Measurements from ENCODE around the gene OR5AK2. TPM values are rescaled to one million over a fixed set of nuclear protein-coding genes. Genes with fewer than 3 reads are reported as not detected.

OR5AK2 gene
- total RNA-seq, 2 experiments from 2014 or later = not detected

- Histone ChIP-seq H3K9me2 (ENCODE audit: insufficient read depth, low read length) (no peaks in the 10 kb centered on the region), H3K4me2 (ENCODE audit: low read length) (no peak overlapping the region), H3K79me2 (ENCODE audit: insufficient read depth, low read depth, low read length) (no peaks in the 10 kb centered on the region), H3K4me3 (ENCODE audit: low read depth, low read length, poor library complexity, severe bottlenecking) (no peak overlapping the region), H4K20me1 (ENCODE audit: insufficient read depth, low read length) (no peaks in the 10 kb centered on the region), H3K27ac (ENCODE audit: low read depth, low read length, poor library complexity, severe bottlenecking) (no peak overlapping the region), H3K4me1 (ENCODE audit: insufficient read depth, low read length, poor library complexity, severe bottlenecking) (no peaks in the 10 kb centered on the region), H3K36me3 (ENCODE audit: insufficient read depth, low read length) (no peaks in the 10 kb centered on the region), H3K9me3 (ENCODE audit: low read length) (no peaks in the 10 kb centered on the region), H2AFZ (ENCODE audit: low read length) (no peak overlapping the region)
- TF ChIP-seq EZH2phosphoT487 (IDR thresholded peaks at IDR 0.05; ENCODE audit: borderline replicate concordance, low read depth, low read length) = no peak
- TF ChIP-seq CTCF (conservative IDR thresholded peaks at IDR 0.05; ENCODE audit: low read length) = no peak
- no peak for DNase-seq (ENCODE audit: low spot score)
- POLR2A ChIA-PET = interaction anchor here (0.7 kb wide), 1 partner anchor 583 kb away, joined by 3 read pairs; no protein-coding TSS in a partner anchor
- BruUV-seq (replicated peaks) = no TSS peak
- CTCF ChIA-PET (ENCODE audit: unreplicated experiment) = no interaction called here
- intact Hi-C loops (cut with micrococcal nuclease; ENCODE audit: unreplicated experiment) = no loop called here
Observed at GRCh38 chr11:56990702-56991101, 2.0 kb downstream of the OR5AK2 start.

GRCh38 chr11:56994532-56994931 is 5.8 kb downstream of the OR5AK2 start:
- CTCF ChIA-PET (ENCODE audit: unreplicated experiment) = no interaction called here
- intact Hi-C loops (cut with micrococcal nuclease; ENCODE audit: unreplicated experiment) = no loop called here

More at GRCh38 chr11:56994532-56994931, 5.8 kb downstream of the OR5AK2 start:
- no TSS peak for BruUV-seq (replicated peaks)
- DNase-seq (ENCODE audit: low spot score) = no peak
- H3K4me3 ChIP-seq (ENCODE audit: low read depth, low read length, poor library complexity, severe bottlenecking) = no peak overlapping the region
- H3K4me2 ChIP-seq (ENCODE audit: low read length) = no peak overlapping the region
- no peak overlapping the region for H2AFZ ChIP-seq (ENCODE audit: low read length)
- no peaks in the 10 kb centered on the region for H3K4me1 ChIP-seq (ENCODE audit: insufficient read depth, low read length, poor library complexity, severe bottlenecking)
- no peak for TF ChIP-seq CTCF (conservative IDR thresholded peaks at IDR 0.05; ENCODE audit: low read length)
- no peak for TF ChIP-seq EZH2phosphoT487 (IDR thresholded peaks at IDR 0.05; ENCODE audit: borderline replicate concordance, low read depth, low read length)
- POLR2A ChIA-PET = no interaction called here
- no peaks in the 10 kb centered on the region for H4K20me1 ChIP-seq (ENCODE audit: insufficient read depth, low read length)
- H3K79me2 ChIP-seq (ENCODE audit: insufficient read depth, low read depth, low read length) = no peaks in the 10 kb centered on the region
- H3K36me3 ChIP-seq (ENCODE audit: insufficient read depth, low read length) = no peaks in the 10 kb centered on the region
- no peak overlapping the region for H3K27ac ChIP-seq (ENCODE audit: low read depth, low read length, poor library complexity, severe bottlenecking)
- H3K9me3 ChIP-seq (ENCODE audit: low read length) = no peaks in the 10 kb centered on the region
- no peaks in the 10 kb centered on the region for H3K9me2 ChIP-seq (ENCODE audit: insufficient read depth, low read length)
